Stimulated activated CD8-positive, alpha-beta memory T cell treated with anti-CD3 and anti-CD28 coated beads, Interleukin-15, amount 100 ng/mL, for 1 hour (primary cell): ENCODE results near the gene TGFBR3L.
"Not testable (repeated sequence)": the region's sequence is repeated elsewhere in the genome, so short reads cannot be mapped to it uniquely, and the experiment has no call there.

Experiments used
- DNase-seq: peaks from one replicate; pipeline ENCODE4 v3.0.0-alpha.2; 2020; ENCODE audit warnings: low read depth

TGFBR3L gene

GRCh38 chr19:7917267-7918061 lies 2.8 kb downstream of the TGFBR3L start:
- DNase-seq: no peak

GRCh38 chr19:7918062-7918614 lies 3.5 kb downstream of the TGFBR3L start:
- not testable (repeated sequence) for DNase-seq

- DNase-seq: no peak
These were observed 4.2 kb downstream of the TGFBR3L start for GRCh38 chr19:7918615-7919421.

DNA sequence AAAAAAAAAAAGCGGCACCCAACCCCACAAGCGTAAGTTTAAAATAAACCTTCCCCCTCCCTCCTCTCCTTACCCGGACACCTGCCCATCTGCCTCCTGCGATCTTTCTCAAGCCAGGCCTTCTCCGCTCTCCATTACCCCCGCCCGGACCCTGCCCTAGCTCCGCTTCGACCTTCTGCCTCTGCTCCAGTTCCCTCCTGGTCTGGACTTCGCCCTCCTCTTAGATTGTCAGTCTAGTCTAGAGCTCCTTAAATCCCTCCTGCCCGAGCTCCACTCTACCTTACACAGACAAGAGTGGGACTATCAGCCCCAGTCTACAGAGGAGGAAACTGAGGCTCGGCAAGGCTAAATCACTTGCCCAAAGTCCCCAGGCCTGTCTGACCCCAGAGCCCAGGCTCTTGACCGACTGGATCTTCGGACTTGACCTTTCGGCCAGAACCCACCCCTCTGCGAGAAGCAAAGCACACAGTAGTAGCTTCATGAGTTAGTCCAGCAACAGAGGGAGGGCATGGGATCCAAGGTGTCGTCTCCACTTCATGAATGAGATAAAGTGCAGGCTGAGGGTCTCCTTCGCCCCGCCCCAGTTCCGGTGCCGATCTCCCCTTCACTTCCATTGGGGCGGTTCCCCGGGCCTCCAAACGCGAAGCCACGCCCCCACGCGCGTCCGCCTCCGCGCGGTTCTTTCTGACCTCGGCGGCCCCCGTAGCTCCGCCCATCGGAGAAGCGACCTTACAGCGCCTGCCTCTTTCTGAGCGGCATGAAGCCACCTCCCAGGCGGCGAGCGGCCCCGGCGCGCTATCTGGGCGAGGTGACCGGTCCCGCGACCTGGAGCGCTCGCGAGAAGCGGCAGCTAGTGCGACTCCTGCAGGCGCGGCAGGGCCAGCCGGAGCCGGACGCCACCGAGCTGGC lies 5.2 kb downstream of the TGFBR3L start, which contains the start of gene SNAPC2:
TSS of gene SNAPC2 (plus strand) at position 729 of the 909 bp plus-strand sequence. CDS start at position 758, 29 bp downstream.
- DNase-seq: peak; percentile 92

- peak; percentile 100 for DNase-seq
These were observed 6.1 kb downstream of the TGFBR3L start for GRCh38 chr19:7920519-7921301.

- no peak for DNase-seq
These were observed 6.8 kb downstream of the TGFBR3L start for GRCh38 chr19:7921302-7921966.

GRCh38 chr19:7921967-7922835 lies 7.6 kb downstream of the TGFBR3L start:
- no peak for DNase-seq

DNA sequence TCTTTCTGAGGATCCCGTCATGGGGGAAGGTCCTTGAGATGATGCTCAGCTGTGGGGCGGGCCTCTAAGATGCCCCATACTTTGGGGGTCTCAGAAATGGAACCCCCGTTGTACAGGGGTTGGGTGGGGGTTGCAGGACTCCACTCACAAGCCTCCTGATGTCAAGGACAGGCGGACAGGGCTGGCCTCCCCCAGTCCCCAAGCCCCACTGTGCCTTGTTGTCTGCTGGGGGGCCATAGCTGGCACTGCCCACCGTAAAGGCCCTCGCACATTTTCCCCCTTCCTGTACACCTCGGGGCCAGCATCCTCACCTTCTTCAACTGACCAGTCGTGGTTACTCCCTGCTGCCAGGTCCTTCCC lies 8.2 kb downstream of the TGFBR3L start:
- no peak for DNase-seq

DNA sequence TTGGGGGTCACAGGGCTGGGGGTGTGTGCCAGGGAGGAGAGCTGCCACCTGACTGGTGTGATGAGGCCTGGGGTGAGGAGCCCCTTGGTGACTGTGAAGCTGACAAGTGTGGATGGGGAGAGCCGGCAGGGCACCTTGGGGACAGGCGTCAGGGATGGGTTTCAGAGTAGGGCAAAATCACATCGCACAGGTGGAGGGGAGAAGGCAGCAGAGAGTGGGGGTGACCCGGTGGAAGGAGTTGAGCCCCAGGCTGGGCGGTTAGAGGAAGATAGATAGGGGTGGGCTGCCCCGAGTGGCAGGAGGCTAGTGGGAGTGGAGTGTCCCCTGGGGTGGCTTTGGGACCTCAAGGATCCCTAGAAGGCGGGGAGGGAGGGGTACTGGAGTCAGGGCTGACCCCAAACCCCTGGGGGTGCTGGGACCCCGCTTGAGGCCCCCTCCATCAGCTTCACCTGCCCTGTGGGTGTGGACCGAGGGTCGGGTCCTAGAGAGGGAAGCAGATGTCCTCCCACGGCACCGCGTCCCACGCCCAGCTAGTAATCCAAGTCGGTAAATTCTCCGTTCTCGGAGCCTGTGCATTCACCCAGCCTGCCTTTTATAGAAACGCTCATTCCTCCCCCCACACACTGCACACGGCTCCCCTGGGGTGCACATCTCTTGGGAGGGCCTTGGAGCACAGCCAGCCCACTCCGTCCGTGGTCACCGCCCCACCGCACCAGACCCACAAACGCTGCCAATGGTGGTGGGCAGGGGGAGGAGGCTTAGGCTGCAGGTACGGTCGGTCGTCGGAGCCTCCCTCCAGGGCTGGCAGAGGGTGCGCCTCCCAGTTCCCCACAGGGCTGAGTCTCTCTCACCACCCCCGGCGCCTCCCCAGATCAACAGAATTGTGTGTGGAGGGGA lies 8.9 kb downstream of the TGFBR3L start:
- DNase-seq: no peak

GRCh38 chr19:7924241-7924640 lies 9.6 kb downstream of the TGFBR3L start:
- no peak for DNase-seq

GRCh38 chr19:7924651-7925170 lies 10.1 kb downstream of the TGFBR3L start:
- DNase-seq: no peak

DNA sequence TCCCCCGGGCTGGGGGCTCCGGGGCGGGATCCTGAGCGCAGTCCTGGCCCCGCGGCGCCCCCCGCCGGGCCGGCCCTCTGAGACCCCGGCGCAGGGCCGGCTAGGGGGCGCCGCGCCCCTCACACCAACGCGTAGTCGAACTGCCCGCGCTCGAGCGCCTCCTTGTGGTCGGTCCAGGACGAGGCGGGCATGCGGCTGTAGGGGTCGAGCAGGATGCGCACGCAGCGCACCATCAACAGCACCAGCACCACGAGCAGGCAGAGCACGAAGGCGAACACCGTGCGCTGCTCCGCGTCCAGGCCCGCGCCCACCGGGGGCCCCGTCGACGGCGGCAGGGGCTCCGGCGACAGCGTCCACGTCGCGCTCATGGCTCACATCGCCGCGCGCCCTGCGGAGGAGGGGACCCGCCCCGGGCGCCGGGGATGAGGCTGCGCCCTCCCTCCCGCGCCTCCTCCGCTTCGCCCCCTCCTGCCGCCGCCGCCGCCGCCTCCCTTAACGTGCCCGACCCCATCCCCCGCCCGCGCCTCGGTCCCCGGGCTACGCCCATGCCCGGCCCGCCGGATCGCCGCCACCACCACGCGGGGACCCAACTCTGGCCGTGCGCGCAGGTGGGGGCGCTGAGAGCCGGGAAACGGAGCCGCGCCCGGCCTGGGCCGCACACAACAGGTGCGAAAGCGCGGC lies 10.7 kb downstream of the TGFBR3L start:
- peak; percentile 58 for DNase-seq

- peak; percentile 55 for DNase-seq
These were observed 11.5 kb downstream of the TGFBR3L start, which contains the start of gene CTXN1 for GRCh38 chr19:7926021-7926726. Gene CTXN1 (minus strand): TSS chr19:7926135. CDS start chr19:7925538, 597 bp downstream.

DNA sequence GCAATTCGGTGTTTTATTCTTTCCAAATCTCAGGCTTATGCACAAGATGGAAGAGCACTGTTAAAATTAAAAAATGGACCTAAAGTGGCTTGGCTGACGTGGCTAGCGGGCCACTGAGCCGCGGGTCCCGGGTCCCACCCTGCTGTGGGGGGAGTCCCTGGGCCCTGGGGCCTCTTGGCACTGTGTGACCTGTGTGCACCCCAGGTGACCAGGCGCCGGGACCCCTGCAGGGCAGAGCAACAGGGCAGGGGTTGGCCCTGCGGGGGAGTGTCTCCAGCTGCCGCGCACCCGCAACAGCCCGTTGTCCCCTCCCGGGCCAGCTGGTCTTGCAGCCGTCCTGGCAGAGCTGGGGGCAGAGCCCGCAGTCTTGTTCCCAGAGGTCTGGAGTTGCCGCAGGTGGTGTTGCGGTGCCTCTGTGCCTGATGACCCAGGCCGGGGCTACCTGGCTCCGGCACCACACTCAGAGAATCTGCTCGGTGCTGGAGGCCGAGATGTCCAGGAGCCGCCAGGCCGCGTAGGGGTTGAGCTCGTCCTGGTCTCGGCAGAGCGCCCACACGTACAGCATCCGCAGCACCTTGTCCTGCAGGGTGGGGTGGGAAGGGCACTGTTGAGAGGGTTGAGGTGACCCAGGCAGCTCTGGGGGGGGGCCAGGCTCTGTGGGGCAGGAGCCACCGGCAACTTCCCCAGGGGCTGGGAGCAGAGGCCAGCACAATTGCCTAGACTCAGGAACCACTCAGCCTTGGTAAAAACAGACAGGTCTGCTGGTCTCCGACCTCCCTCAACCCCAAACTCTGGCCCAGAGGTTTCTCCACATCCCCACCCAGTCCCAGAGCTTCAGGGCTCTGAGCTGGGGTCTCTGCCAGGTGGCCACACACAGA lies 12.3 kb downstream of the TGFBR3L start:
- no peak for DNase-seq

GRCh38 chr19:7927605-7928333 lies 13.1 kb downstream of the TGFBR3L start:
- DNase-seq: no peak
